Fibroblast of skin of left biceps (primary cell): ENCODE measurements around the gene SRSF8.

Source experiments
- DNase-seq, 2 experiments: peaks; one replicate each; pipeline ENCODE4 v3.0.0-alpha.2; 2013; ENCODE audit warnings: low read depth in 2 of 2

Gene SRSF8

GRCh38 chr11:95068549-95068948 lies 1.8 kb downstream of the SRSF8 start:
- peak; percentile 66 to 71 for DNase-seq

- no peak for DNase-seq
Measured at GRCh38 chr11:95070471-95070870, 3.8 kb downstream of the SRSF8 start.

GRCh38 chr11:95072948-95073347 lies 6.2 kb downstream of the SRSF8 start:
- no peak for DNase-seq

- no peak for DNase-seq
Measured at GRCh38 chr11:95074792-95075563, 8.3 kb downstream of the SRSF8 start.

- no peak for DNase-seq
Measured at GRCh38 chr11:95076416-95076815, 9.7 kb downstream of the SRSF8 start.

- DNase-seq = no peak
Measured at GRCh38 chr11:95076981-95077380, 10.3 kb downstream of the SRSF8 start.

GRCh38 chr11:95078526-95078925 lies 11.8 kb downstream of the SRSF8 start:
- no peak for DNase-seq

- DNase-seq = no peak
Measured at GRCh38 chr11:95081010-95081409, 14.3 kb downstream of the SRSF8 start.

GRCh38 chr11:95081412-95081811 lies 14.7 kb downstream of the SRSF8 start:
- DNase-seq = no peak

- DNase-seq = no peak
Measured at GRCh38 chr11:95082576-95083001, 15.9 kb downstream of the SRSF8 start.

GRCh38 chr11:95084509-95084908 lies 17.8 kb downstream of the SRSF8 start:
- no peak for DNase-seq

GRCh38 chr11:95085117-95085816 lies 18.5 kb downstream of the SRSF8 start:
- DNase-seq = no peak

- no peak for DNase-seq
Measured at GRCh38 chr11:95086151-95086550, 19.4 kb downstream of the SRSF8 start.

GRCh38 chr11:95086836-95087570 lies 20.3 kb downstream of the SRSF8 start:
- DNase-seq = no peak

GRCh38 chr11:95088946-95089619 lies 22.4 kb downstream of the SRSF8 start:
- no peak for DNase-seq

GRCh38 chr11:95089620-95090542 lies 23.2 kb downstream of the SRSF8 start, which contains the start of gene ENDOD1:
Gene ENDOD1 (plus strand): TSS chr11:95089846. CDS start chr11:95089928, 82 bp downstream.
- peak in 1 of 2 experiments; percentile 62 for DNase-seq

GRCh38 chr11:95091663-95092180 lies 25.0 kb downstream of the SRSF8 start:
- no peak for DNase-seq

- no peak for DNase-seq
Measured at GRCh38 chr11:95092549-95093324, 26.0 kb downstream of the SRSF8 start.

- no peak for DNase-seq
Measured at GRCh38 chr11:95093548-95093947, 26.8 kb downstream of the SRSF8 start.
